PC-3 (cell line): Measurements from ENCODE around the gene IL17D. TPM values are rescaled to one million over a fixed set of nuclear protein-coding genes. Genes with fewer than 3 reads are reported as not detected.

Experiments used
- ATAC-seq: fragments of 200-7000 bp; cut with Tn5 transposase; 2 replicates; pipeline ENCODE4 v1.9.1; 2020; ENCODE audit warnings: mild to moderate bottlenecking, moderate library complexity
- BruUV-seq: library from RNA; stranded (reverse); fragments of 400-500 nt; replicated peaks from 2 replicates; lab custom pipeline; 2021; lab: Mats Ljungman, UMichigan
- CTCF ChIA-PET: fragments of 300-600 bp; sonication (Branson Sonifier 250); formaldehyde crosslinking; loops from one replicate; lab custom pipeline; 2022; ENCODE audit warnings: antibody characterized with exemption; lab: Charles Lee
- POLR2A ChIA-PET: fragments of 300-600 bp; sonication (Branson Sonifier 250); formaldehyde crosslinking; loops from one replicate; lab custom pipeline; 2022; ENCODE audit warnings: antibody characterized with exemption; ENCODE audit not compliant: unreplicated experiment; lab: Charles Lee
- DNase-seq: peaks from one replicate; pipeline ENCODE4 v3.0.0-alpha.2; 2015
- H2AFZ ChIP-seq: fragments of 300-600 bp; sonication (generic); 2 replicates; pipeline ENCODE4 v1.6.0; 2016; ENCODE audit warnings: antibody characterized with exemption, low read length
- H3F3A ChIP-seq: fragments of 300-600 bp; sonication (generic); one replicate; pipeline ENCODE4 v1.6.0; 2017; ENCODE audit warnings: antibody characterized with exemption, low read length, control low read depth, mild to moderate bottlenecking; ENCODE audit not compliant: unreplicated experiment
- H3K27ac ChIP-seq: fragments of 300-600 bp; sonication (generic); 2 replicates; pipeline ENCODE4 v1.5.1; 2016; ENCODE audit warnings: mild to moderate bottlenecking, low read length
- H3K27me3 ChIP-seq: fragments of 300-600 bp; sonication (generic); 2 replicates; pipeline ENCODE4 v1.6.1; 2016; ENCODE audit warnings: low read length, mixed read lengths
- H3K36me3 ChIP-seq: fragments of 300-600 bp; sonication (generic); 2 replicates; pipeline ENCODE4 v1.6.1; 2016; ENCODE audit warnings: low read depth, mixed run types, low read length, mixed read lengths
- H3K4me1 ChIP-seq: fragments of 300-600 bp; sonication (generic); 2 replicates; pipeline ENCODE4 v1.5.1; 2016; ENCODE audit warnings: low read length; ENCODE audit not compliant: insufficient read depth
- H3K4me2 ChIP-seq: fragments of 300-600 bp; sonication (generic); 2 replicates; pipeline ENCODE4 v1.6.0; 2016; ENCODE audit warnings: low read length
- H3K4me3 ChIP-seq: fragments of 300-600 bp; sonication (generic); 2 replicates; pipeline ENCODE4 v1.5.1; 2016; ENCODE audit warnings: mild to moderate bottlenecking, low read length, mixed read lengths
- H3K79me2 ChIP-seq: fragments of 300-600 bp; sonication (generic); 2 replicates; pipeline ENCODE4 v1.6.1; 2017; ENCODE audit warnings: low read length, mixed read lengths
- H3K9ac ChIP-seq: fragments of 300-600 bp; sonication (generic); 2 replicates; pipeline ENCODE4 v1.6.0; 2016; ENCODE audit warnings: mild to moderate bottlenecking, low read length
- H3K9me2 ChIP-seq: fragments of 300-600 bp; sonication (generic); replicated peaks from 2 replicates; pipeline ENCODE4 v1.6.1; 2016; ENCODE audit warnings: mixed run types, low read length, mixed read lengths
- H3K9me3 ChIP-seq: fragments of 300-600 bp; sonication (generic); 2 replicates; pipeline ENCODE4 v1.6.1; 2016; ENCODE audit warnings: low read length, mixed read lengths
- H4K20me1 ChIP-seq: fragments of 300-600 bp; sonication (generic); 2 replicates; pipeline ENCODE4 v1.6.1; 2016; ENCODE audit warnings: low read length, mixed read lengths
- CTCF ChIP-seq: fragments of 300-600 bp; sonication (generic); conservative IDR thresholded peaks from 2 replicates; pipeline ENCODE4 v1.5.1; 2017; ENCODE audit warnings: antibody characterized with exemption, low read depth, mild to moderate bottlenecking, low read length
- EZH2 ChIP-seq: fragments of 300-600 bp; sonication (generic); IDR thresholded peaks from one replicate; pipeline ENCODE4 v1.6.1; 2017; ENCODE audit warnings: antibody characterized with exemption, mild to moderate bottlenecking, low read length; ENCODE audit not compliant: unreplicated experiment
- EZH2phosphoT487 ChIP-seq: fragments of 300-600 bp; sonication (generic); IDR thresholded peaks from 2 replicates; pipeline ENCODE4 v1.6.1; 2018; ENCODE audit warnings: mild to moderate bottlenecking, antibody characterized with exemption, low read length, borderline replicate concordance
- intact Hi-C: fragments of 100-400 bp; cut with micrococcal nuclease; formaldehyde crosslinking; loops from 2 replicates; pipeline ENCODE4 v1.9.0; 2023
- total RNA-seq: library from RNA; depleted of rRNA; stranded (reverse); fragments of >200 nt; gene quantifications from 2 replicates; pipeline ENCODE4 v1.2.3, GENCODE V29; 2014

The IL17D gene
- total RNA-seq, 1 experiment from 2014 or later: 1.1 TPM

GRCh38 chr13:20714563-20715329, 11.2 kb downstream of the IL17D start:
- ChIA-PET CTCF (no interaction called here), POLR2A (no interaction called here)
- no peaks in the 10 kb centered on the region for H3K9me3 ChIP-seq
- ATAC-seq (no peak), DNase-seq (no peak)
- no peak overlapping the region for H3K27ac ChIP-seq
- peaks cover 3% of the 10 kb centered on the region; the same call in 1 of the 2 replicates for H3K4me1 ChIP-seq
- no peaks in the 10 kb centered on the region for H3K9me2 ChIP-seq
- H3K36me3 ChIP-seq: no peaks in the 10 kb centered on the region
- H2AFZ ChIP-seq: no peak overlapping the region
- H3K9ac ChIP-seq: no peak overlapping the region
- no peaks in the 10 kb centered on the region for H3F3A ChIP-seq
- no peak for TF ChIP-seq EZH2
- no peak for TF ChIP-seq EZH2phosphoT487
- no peak for TF ChIP-seq CTCF
- H3K4me3 ChIP-seq: no peak overlapping the region
- H3K79me2 ChIP-seq: no peaks in the 10 kb centered on the region
- intact Hi-C loops: loop anchor here (5.0 to 10.0 kb wide), 2 partner anchors 70 to 532 kb away; no protein-coding TSS in a partner anchor
- H4K20me1 ChIP-seq: no peaks in the 10 kb centered on the region
- BruUV-seq: no TSS peak
- no peaks in the 10 kb centered on the region for H3K27me3 ChIP-seq
- H3K4me2 ChIP-seq: no peak overlapping the region

GRCh38 chr13:20715330-20715712, 11.8 kb downstream of the IL17D start:
- no peak overlapping the region for H2AFZ ChIP-seq
- TF ChIP-seq EZH2: no peak
- H3K4me3 ChIP-seq: no peak overlapping the region
- BruUV-seq: no TSS peak
- no peaks in the 10 kb centered on the region for H3F3A ChIP-seq
- ChIA-PET CTCF (interaction anchor here (1.2 kb wide), 1 partner anchor 114 kb away, joined by 6 read pairs; no protein-coding TSS in a partner anchor), POLR2A (no interaction called here)
- DNase-seq (no peak), ATAC-seq (no peak)
- H3K9ac ChIP-seq: no peak overlapping the region
- H3K79me2 ChIP-seq: no peaks in the 10 kb centered on the region
- H3K36me3 ChIP-seq: no peaks in the 10 kb centered on the region
- intact Hi-C loops: loop anchor here (10.0 kb wide), 1 partner anchor 69 kb away; no protein-coding TSS in a partner anchor
- H3K4me2 ChIP-seq: no peak overlapping the region
- no peak overlapping the region for H3K27ac ChIP-seq
- no peaks in the 10 kb centered on the region for H3K9me3 ChIP-seq
- H3K27me3 ChIP-seq: no peaks in the 10 kb centered on the region
- no peaks in the 10 kb centered on the region for H4K20me1 ChIP-seq
- H3K9me2 ChIP-seq: no peaks in the 10 kb centered on the region
- H3K4me1 ChIP-seq: peaks cover 3% of the 10 kb centered on the region; the same call in 1 of the 2 replicates

- H3F3A ChIP-seq: no peaks in the 10 kb centered on the region
- H3K79me2 ChIP-seq: no peaks in the 10 kb centered on the region
- no TSS peak for BruUV-seq
- H3K9ac ChIP-seq: no peak overlapping the region
- no peaks in the 10 kb centered on the region for H3K27me3 ChIP-seq
- POLR2A ChIA-PET: no interaction called here
- H3K4me1 ChIP-seq: peaks cover 3% of the 10 kb centered on the region; the same call in 1 of the 2 replicates
- no peaks in the 10 kb centered on the region for H3K9me3 ChIP-seq
- ATAC-seq (no peak), DNase-seq (no peak)
- H3K27ac ChIP-seq: no peak overlapping the region
- H2AFZ ChIP-seq: no peak overlapping the region
- no peak overlapping the region for H3K4me3 ChIP-seq
- intact Hi-C loops: loop anchor here (10.0 kb wide), 1 partner anchor 68 kb away; no protein-coding TSS in a partner anchor
- no peaks in the 10 kb centered on the region for H3K36me3 ChIP-seq
- TF ChIP-seq EZH2phosphoT487 (no peak), CTCF (no peak), EZH2 (no peak)
- no peak overlapping the region for H3K4me2 ChIP-seq
- no peaks in the 10 kb centered on the region for H4K20me1 ChIP-seq
- CTCF ChIA-PET: no interaction called here
- H3K9me2 ChIP-seq: no peaks in the 10 kb centered on the region
Measured at GRCh38 chr13:20716951-20717350, 13.5 kb downstream of the IL17D start.
